HS-5 (cell line): ENCODE data around the gene PDE11A.

Experiments
- DNase-seq: peaks from one replicate; pipeline ENCODE4 v3.0.0-alpha.2; 2012; ENCODE audit warnings: low read depth

PDE11A gene

GRCh38 chr2:177692042-177692782 is 380.4 kb downstream of the PDE11A start:
- no peak for DNase-seq

GRCh38 chr2:177691177-177691576 is 381.4 kb downstream of the PDE11A start:
- DNase-seq = no peak

GRCh38 chr2:177689623-177690022 is 383.0 kb downstream of the PDE11A start:
- no peak for DNase-seq

GRCh38 chr2:177688844-177689243 is 383.7 kb downstream of the PDE11A start:
- DNase-seq = no peak

- no peak for DNase-seq
These were observed 388.9 kb downstream of the PDE11A start for GRCh38 chr2:177683661-177684069.

- no peak for DNase-seq
These were observed 389.5 kb downstream of the PDE11A start for GRCh38 chr2:177682836-177683660.

GRCh38 chr2:177682006-177682405 is 390.6 kb downstream of the PDE11A start:
- no peak for DNase-seq

GRCh38 chr2:177680866-177681712 is 391.5 kb downstream of the PDE11A start:
- no peak for DNase-seq

GRCh38 chr2:177679611-177680605 is 392.7 kb downstream of the PDE11A start:
- no peak for DNase-seq

- no peak for DNase-seq
These were observed 393.6 kb downstream of the PDE11A start for GRCh38 chr2:177678939-177679338.

- no peak for DNase-seq
These were observed 395.9 kb downstream of the PDE11A start for GRCh38 chr2:177676636-177677035.

- no peak for DNase-seq
These were observed 396.8 kb downstream of the PDE11A start for GRCh38 chr2:177675825-177676224.

GRCh38 chr2:177675350-177675821 is 397.2 kb downstream of the PDE11A start:
- no peak for DNase-seq

- no peak for DNase-seq
These were observed 398.7 kb downstream of the PDE11A start for GRCh38 chr2:177673602-177674595.

GRCh38 chr2:177671662-177672061 is 400.9 kb downstream of the PDE11A start:
- DNase-seq = no peak

- DNase-seq = no peak
These were observed 401.6 kb downstream of the PDE11A start for GRCh38 chr2:177670791-177671535.

- no peak for DNase-seq
These were observed 402.8 kb downstream of the PDE11A start for GRCh38 chr2:177669625-177670330.

- DNase-seq = no peak
These were observed 403.4 kb downstream of the PDE11A start for GRCh38 chr2:177669201-177669600.
